Psoas muscle (tissue), 8 donors: ENCODE results near the gene POU5F2. TPM values are rescaled to one million over a fixed set of nuclear protein-coding genes. Genes with fewer than 3 reads are reported as not detected.

Experiments
- ATAC-seq, 4 donors: fragments of 200-7000 bp; cut with Tn5 transposase; one replicate each; pipeline ENCODE4 v1.9.1; 2020; ENCODE audit warnings: moderate library complexity in 3 of 4, mild to moderate bottlenecking in 2 of 4
- DNase-seq, 2 donors: peaks; one replicate each; pipeline ENCODE4 v3.0.0-alpha.2; 2020
- H3K27ac ChIP-seq: fragments of 200-600 bp; one replicate; pipeline ENCODE4 v1.8.0; 2022
- H3K27me3 ChIP-seq, 3 donors: fragments of 200-600 bp in 1 of 3; one replicate each; pipeline versions ENCODE4 v1.6.1 to v1.8.0; 2013 to 2022; ENCODE audit warnings: low read length in 2 of 3, mild to moderate bottlenecking in 2 of 3, moderate library complexity in 1 of 3; ENCODE audit not compliant: insufficient read depth in 3 of 3
- H3K36me3 ChIP-seq, 2 donors: fragments of 200-600 bp in 1 of 2; one replicate each; pipeline versions ENCODE4 v1.6.1 to v1.8.0; 2013 to 2022; ENCODE audit warnings: low read depth in 1 of 2, mild to moderate bottlenecking in 1 of 2, moderate library complexity in 1 of 2; ENCODE audit not compliant: insufficient read depth in 1 of 2
- H3K4me1 ChIP-seq: fragments of 200-600 bp; one replicate; pipeline ENCODE4 v1.8.0; 2022
- H3K4me3 ChIP-seq: fragments of 200-600 bp; one replicate; pipeline ENCODE4 v1.8.0; 2022; ENCODE audit warnings: mild to moderate bottlenecking
- H3K9me3 ChIP-seq: fragments of 200-600 bp; one replicate; pipeline ENCODE4 v1.8.0; 2022
- WGBS, 3 donors: extraction: QIAGEN DNeasy Blood & Tissue Kit; methylation state at CpG; one replicate each; pipeline versions ENCODE4 v1.1.6 to v1.1.7; 2013; 5-methylcytosine and 5-hydroxymethylcytosine counted together
- intact Hi-C, 2 donors: fragments of 100-400 bp; cut with DNase I; formaldehyde crosslinking; loops; one replicate each; pipeline versions ENCODE4 v1.11.0 to v1.14.2; 2022
- polyA plus RNA-seq, 3 donors: library from polyadenylated mRNA; stranded (reverse); fragments of 200-250 nt; gene quantifications; one replicate each; pipeline ENCODE4 v1.2.3, GENCODE V29; 2013
- total RNA-seq, 4 donors: library from RNA; stranded (reverse); fragmentation: NEBNext Ultra II Directional in 2 of 4; extraction: Animal tissue kit (Norgen Biotek cat#: 25700) in 2 of 4; gene quantifications; one replicate each; pipeline versions ENCODE4 v1.2.1 to v1.2.4, GENCODE V29; 2021 to 2023
- TF ChIP-seq, protein P1 (sequence below): fragments of 200-600 bp; IDR thresholded peaks from one replicate; pipeline ENCODE4 v1.8.0; 2022; ENCODE audit warnings: antibody characterized with exemption
- donor health status: healthy with polysubstance abuse.
- donor health status: DM: no; HTN: no; CAD: no; lungs with moderate emphysema.
- donor health status: Bipolar disorder and iron deficiency.
- donor health status: healthy.
- donor health status: DM: yes; HTN: yes; CAD: no.
- donor health status: DM: no; HTN: no; CAD: no.
- donor health status: DM: no; HTN: no; CAD: no.
- donor health status: DM: yes; HTN: yes; CAD: no.

POU5F2 gene
- total and polyA plus RNA-seq, 7 donors = 0.01 to 0.32 (median 0.13) TPM; not detected in 1

DNA sequence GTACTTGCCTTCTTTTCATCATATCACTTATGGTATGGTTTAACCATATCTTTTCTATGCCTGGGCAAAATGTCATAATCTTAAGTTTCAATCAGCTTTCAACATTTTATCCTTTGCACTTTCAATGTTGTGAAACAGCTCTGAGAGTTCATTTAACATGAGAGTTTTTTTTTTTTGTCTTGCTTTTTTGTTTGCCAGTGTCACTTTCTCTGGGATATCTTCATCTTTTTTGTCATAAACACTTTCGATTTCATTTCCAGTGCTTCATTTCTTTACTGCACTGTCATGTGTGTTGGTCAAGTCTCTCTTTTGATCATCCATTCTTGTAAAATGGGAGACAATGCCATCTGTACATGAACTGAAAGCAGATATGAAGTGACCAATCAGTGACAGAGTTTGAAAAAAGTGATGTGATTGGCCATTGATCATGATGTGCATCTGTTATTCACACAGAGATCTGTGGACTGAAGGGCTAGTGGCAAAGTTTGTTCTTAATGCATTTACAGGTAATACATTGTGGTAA is 7.5 kb upstream of the POU5F2 start:
- H3K4me3 ChIP-seq = no peak overlapping the region
- WGBS, 3 donors = 92 to 100% (median 95%) methylated on average over 1 of the region's 1 CpG
- no peak overlapping the region for H3K27ac ChIP-seq
- H3K9me3 ChIP-seq = no peaks in the 10 kb centered on the region
- ATAC-seq = no peak
- no peaks in the 10 kb centered on the region for H3K27me3 ChIP-seq
- TF ChIP-seq, protein P1, sequence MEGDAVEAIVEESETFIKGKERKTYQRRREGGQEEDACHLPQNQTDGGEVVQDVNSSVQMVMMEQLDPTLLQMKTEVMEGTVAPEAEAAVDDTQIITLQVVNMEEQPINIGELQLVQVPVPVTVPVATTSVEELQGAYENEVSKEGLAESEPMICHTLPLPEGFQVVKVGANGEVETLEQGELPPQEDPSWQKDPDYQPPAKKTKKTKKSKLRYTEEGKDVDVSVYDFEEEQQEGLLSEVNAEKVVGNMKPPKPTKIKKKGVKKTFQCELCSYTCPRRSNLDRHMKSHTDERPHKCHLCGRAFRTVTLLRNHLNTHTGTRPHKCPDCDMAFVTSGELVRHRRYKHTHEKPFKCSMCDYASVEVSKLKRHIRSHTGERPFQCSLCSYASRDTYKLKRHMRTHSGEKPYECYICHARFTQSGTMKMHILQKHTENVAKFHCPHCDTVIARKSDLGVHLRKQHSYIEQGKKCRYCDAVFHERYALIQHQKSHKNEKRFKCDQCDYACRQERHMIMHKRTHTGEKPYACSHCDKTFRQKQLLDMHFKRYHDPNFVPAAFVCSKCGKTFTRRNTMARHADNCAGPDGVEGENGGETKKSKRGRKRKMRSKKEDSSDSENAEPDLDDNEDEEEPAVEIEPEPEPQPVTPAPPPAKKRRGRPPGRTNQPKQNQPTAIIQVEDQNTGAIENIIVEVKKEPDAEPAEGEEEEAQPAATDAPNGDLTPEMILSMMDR = no peak
- no peak for DNase-seq
- no peaks in the 10 kb centered on the region for H3K4me1 ChIP-seq
- no peaks in the 10 kb centered on the region for H3K36me3 ChIP-seq
- intact Hi-C loops = no loop called here

DNA sequence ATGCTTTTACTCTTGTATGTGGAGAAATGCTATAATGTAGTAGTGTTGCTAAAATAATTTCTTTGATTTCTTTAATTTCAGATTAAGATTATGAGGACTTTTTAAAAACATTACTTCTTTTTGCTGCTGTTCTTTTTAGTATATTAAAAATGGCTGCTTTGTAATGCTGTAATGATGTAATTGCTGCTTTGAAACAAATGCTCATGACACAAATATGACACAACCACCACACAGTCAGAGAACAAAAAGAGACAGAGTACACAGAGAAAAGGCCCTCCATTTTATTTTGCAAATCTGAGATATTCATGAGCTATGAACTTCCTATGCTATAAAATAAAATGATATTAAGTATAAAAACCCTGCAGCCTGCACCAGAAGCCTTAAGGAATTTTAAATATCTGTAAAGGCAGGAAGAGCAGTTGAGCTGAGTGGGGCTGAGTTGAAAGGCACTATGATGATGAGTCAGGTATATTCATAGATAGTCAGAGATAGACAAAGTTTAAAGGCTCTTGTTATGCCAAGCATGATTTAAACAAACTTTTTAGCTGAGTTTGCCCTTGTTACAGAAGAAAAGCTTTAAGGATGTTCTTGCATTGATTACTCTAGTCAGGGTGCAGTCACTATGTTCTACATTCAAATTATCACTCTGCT is 5.1 kb upstream of the POU5F2 start:
- no peak for ATAC-seq
- TF ChIP-seq, protein P1 = no peak
- intact Hi-C loops = no loop called here

DNA sequence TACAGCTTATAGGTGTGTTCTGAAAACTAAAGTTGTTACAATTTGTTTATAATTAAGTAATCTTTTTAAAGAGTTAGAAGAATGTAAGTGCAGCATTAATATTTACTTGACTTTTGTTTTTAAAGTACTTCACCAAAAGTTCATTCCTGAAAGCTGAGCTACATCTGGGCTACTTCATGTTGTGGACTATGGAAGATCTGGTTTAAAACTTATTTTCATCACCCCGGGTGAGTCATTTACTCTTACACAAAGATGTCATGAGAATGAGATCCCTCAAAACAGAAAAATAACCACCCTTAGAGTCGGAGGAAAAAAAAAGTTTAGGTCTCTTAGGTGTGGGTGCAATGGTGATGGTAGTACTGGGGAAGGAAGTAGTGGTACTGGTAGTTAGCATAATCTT is 5.1 kb downstream of the POU5F2 start:
- Histone ChIP-seq H3K27ac (no peak overlapping the region), H3K4me1 (no peaks in the 10 kb centered on the region), H3K27me3 (no peaks in the 10 kb centered on the region), H3K4me3 (no peak overlapping the region), H3K9me3 (peaks cover 2% of the 10 kb centered on the region), H3K36me3 (no peaks in the 10 kb centered on the region)
- 87 to 97% (median 97%) methylated on average over 2 of the region's 2 CpGs for WGBS, 3 donors
- no peak for DNase-seq
- ATAC-seq = no peak
- intact Hi-C loops = no loop called here
- TF ChIP-seq, protein P1 = no peak

More for the DNA sequence above, 5.1 kb upstream of the POU5F2 start:
- H3K4me3 ChIP-seq = no peak overlapping the region
- no peak for DNase-seq
- H3K27me3 ChIP-seq = no peaks in the 10 kb centered on the region
- no peaks in the 10 kb centered on the region for H3K9me3 ChIP-seq
- H3K27ac ChIP-seq = no peak overlapping the region
- no peaks in the 10 kb centered on the region for H3K36me3 ChIP-seq
- no peaks in the 10 kb centered on the region for H3K4me1 ChIP-seq

DNA sequence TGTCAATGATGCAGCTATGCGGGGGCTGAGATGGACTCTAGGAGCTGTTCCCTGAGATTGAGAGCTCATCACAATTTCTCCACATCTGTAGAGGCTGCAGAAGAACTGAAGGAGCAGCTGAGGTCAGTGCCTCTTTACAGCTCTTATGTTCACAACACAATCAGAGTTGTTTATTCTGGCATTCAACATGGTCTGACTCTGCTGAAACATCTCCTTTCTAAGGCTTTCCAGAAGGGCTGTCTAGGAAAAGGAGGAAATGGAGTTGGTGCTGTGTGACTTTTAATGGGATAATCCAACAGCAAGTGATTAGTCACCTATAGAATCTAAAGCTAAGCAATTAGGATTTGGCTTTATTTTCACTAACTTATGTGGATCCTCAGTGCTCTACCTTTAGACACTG is 6.0 kb downstream of the POU5F2 start:
- TF ChIP-seq, protein P1 = no peak
- intact Hi-C loops = no loop called here
- no peak overlapping the region for H3K27ac ChIP-seq
- no peaks in the 10 kb centered on the region for H3K27me3 ChIP-seq
- no peaks in the 10 kb centered on the region for H3K36me3 ChIP-seq
- ATAC-seq (no peak), DNase-seq (no peak)
- H3K4me3 ChIP-seq = no peak overlapping the region
- WGBS, 3 donors = 82 to 93% (median 90%) methylated on average over 1 of the region's 1 CpG
- no peaks in the 10 kb centered on the region for H3K4me1 ChIP-seq
- peaks cover 2% of the 10 kb centered on the region for H3K9me3 ChIP-seq

DNA sequence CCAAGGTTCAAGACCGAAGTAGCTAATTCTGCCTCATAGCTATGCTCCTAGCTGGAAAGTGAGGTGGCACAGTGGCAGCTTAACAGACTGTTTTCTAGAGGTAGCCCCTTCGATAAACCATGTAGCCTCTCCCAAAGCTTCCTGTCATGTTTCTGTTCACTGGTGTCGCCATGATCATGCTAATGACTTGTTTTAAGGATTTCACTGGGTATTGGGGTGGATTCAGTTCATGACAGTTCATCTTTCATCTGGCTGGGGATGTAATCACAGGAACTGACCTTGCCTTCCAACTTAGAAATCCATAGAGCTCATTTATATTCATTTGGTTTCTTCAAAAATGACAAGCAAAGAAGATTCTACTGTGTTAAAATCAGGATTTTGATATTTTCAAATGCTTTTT is 9.4 kb downstream of the POU5F2 start:
- DNase-seq (no peak), ATAC-seq (no peak)
- TF ChIP-seq, protein P1 = no peak
- 93 to 98% (median 97%) methylated on average over 3 of the region's 3 CpGs for WGBS, 3 donors
- Histone ChIP-seq H3K36me3 (no peaks in the 10 kb centered on the region), H3K27me3 (no peaks in the 10 kb centered on the region), H3K4me3 (no peak overlapping the region), H3K4me1 (no peaks in the 10 kb centered on the region), H3K9me3 (no peaks in the 10 kb centered on the region), H3K27ac (no peak overlapping the region)
- intact Hi-C loops = no loop called here
